NCI-H748 (cell line): ENCODE results near the gene STMND1.

Experiments
- DNase-seq: peaks from one replicate; lab custom pipeline; 2025; ENCODE audit not compliant: unreplicated experiment; lab: John Stamatoyannopoulos, UW

STMND1 gene

DNA sequence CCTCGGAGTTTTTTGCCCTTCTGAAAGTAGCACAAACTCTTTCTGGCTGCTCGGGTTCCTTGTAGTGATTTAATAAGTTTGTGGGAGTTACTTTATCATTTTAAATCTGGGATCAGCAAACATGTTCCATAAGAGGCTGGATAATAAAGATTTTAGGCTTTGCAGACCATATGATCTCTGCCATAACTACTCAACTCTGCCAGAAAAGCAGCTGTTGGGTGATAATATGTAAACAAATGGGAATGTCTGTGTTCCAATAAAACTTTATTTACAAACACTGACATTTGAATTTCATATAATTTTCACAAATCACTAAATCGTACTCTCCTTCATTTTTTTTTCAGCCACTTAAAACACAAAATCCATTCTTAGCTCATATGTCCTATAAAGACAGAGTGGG, 3.9 kb upstream of the STMND1 start:
- DNase-seq = no peak

DNA sequence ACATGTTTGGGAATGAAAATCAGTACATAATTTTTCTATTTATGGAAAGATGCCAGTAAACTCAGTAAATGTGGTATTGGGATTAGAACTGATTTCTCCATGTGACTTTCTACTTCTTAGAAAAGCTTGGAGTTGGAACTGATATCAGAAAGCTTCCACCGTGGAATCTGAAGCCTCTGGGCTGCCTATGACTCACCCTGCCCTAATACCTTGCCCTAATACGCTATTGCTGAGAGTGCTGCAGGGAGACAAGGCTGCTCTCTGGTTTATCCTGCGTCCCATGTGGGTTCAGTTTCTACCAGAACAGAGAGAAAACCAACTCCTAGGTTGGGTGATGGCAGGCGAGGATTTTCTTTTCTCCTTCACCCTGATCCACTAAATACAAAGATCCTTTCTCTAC, 3.3 kb upstream of the STMND1 start:
- no peak for DNase-seq

DNA sequence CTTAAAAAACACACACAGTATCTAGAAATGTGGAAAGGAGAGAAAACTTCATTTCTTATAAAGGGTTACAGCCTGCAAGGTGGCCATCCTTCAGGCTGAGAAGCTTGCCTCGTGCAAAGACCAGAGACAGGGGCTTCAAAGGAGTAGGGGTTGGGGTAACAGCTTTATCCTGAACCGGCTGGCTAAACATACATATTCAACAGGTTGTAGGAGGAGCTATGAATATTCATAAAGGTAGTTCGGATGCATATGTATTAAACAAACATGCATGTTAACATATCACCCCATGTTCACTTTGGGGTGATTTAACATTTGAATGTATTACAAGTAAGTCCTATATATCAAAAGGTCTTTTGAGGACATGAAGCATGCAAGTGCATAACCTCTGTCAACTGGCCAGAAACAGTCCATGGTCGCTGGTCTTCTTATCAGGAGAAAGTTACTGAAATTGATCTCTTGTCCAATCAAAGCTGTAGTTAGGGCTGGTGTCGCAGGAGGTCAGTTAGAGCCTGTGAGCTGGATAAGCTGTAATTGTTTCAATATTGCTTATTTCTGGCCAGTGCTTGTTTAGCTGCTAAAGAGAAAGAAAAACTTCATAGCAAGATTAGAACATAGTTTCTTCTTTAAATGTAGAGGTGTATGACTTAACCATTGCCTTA, 2.3 kb upstream of the STMND1 start:
- DNase-seq = no peak

DNA sequence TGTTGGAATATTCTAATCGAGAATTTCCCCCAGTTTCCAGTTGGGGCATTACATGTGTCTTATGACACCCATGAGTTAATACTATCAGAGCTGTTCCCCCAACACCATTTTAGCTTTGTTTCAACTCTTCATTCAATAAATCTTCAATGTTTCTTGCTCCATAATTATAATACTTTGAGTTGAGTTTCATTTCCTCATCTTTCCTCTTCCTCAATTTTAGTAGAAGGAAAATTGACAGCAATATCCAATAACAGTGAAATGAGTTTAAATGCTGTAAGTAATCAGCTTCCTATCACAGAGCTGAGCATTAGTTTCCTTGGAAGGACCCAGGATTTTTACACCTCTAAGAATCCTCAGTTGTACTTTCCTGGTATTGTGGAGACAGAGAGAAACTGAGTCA, 1.0 kb upstream of the STMND1 start:
- no peak for DNase-seq

DNA sequence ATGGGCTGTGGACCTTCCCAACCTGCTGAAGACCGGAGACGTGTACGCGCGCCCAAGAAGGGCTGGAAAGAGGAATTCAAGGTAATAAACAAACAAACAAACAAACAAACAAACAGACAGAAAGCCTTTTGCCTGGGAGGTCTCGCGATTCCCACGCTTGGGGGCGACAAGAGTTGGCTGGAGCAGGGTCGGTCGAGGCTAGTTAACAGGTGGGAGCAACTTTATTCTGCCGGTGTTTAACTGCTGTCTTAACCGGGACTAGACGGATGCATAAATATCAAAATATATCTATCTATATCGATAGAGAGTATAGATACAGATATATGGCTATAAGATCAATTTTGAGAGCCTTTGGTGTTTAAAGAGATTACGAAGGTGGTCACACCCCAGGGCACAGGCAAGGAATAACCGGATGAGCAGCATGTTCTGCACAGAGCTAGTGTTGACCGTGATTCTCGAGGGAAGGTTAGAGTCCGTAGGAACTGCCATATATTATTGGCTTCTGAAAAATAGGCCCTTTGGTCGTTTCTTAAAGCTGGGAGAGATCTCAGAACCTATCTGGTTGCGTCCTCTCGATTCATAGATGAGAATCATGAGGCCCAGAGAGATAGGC, 514 bp downstream of the STMND1 start:
- peak; percentile 52 for DNase-seq

DNA sequence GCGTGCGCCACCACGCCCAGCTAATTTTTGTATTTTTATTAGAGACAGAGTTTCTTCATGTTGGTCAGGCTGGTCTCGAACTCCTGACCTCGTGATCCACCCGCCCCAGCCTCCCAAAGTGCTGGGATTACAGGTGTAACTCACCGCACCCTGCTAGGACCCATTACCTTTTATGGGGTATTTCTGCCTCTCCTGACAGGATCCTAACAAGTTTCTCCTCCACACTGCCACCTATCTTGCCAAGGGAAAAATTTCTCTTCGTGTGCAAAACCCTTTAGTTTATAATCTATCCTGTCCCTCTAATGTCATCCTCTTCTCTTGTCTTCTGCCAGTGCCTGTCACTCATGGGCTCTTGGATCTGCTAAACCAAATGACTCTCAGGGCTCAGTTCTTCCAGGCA, 1.9 kb downstream of the STMND1 start:
- peak; percentile 32 for DNase-seq

DNA sequence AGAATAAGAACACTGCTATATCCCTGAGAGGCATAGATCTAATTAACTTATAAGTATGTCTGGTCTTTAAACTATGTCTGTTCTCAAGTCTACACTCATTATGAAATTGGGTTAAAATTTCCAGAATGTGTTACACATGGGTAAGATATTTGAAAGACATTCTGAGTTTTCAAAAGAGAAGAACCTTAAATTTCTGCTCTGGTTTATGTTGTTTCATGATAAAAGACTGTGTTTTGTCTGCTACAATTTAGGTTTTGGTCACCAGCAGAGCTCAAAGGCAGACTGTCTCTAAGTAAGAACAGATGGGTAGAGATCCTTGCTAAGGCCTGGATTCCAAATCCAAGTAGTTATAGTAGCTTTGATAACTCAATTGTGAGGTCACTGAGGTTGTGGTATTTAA, 6.0 kb downstream of the STMND1 start:
- DNase-seq = no peak

DNA sequence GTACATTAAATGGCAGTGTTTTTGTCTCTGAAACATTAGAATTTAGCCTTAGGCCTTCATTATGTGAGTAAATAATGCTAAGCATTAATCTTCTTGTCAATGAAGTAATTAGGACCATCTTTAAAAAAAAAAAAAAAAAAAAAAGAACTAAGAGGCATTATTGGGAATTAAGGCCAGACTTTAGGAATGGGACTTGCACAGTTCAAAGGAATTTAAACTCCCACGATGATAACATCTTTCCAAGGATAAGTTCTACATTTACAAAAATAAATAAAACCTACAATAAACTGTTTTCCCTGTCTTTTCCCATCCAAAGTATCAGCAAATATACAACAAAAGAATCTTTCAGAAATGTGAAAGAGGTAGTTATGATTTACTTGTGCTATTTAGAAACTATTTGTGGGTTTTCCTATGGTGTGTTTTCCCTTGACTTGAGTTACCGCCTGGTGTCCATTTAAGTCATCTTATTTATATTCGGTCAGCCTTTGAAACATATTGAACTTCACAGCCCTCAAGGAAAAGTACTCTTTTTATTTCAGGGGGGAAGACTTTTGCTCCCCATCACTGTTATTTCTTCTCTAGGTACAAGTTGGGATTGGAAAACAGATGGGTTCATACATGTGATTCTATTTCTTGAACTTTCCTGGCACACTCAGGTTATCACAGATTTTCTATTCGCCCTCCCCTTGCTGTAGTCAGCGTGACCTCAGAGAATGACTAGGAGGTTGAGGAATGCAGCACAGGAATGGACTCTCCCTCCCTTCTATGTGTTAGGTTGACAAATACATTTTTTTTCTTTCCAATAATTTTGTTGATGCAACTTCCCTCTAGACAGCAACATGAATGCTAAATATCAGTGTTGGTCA, 13.6 kb downstream of the STMND1 start:
- no peak for DNase-seq

DNA sequence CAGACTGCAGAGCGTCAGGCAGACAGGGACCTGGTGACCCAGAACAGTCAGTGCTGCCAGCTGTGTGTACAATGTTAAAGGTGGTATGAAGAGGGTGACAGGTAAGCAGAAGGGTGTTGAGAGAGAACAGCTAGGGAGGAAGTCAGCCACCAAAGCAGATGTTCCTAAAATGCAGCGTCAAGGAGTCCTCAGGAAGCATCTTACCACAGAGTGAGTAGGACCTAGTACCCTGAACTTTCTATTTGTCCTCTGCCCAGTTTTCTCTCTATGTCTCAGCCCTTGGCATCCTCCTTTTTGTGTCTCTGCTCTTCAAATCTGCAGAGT, 14.2 kb downstream of the STMND1 start:
- DNase-seq = no peak

DNA sequence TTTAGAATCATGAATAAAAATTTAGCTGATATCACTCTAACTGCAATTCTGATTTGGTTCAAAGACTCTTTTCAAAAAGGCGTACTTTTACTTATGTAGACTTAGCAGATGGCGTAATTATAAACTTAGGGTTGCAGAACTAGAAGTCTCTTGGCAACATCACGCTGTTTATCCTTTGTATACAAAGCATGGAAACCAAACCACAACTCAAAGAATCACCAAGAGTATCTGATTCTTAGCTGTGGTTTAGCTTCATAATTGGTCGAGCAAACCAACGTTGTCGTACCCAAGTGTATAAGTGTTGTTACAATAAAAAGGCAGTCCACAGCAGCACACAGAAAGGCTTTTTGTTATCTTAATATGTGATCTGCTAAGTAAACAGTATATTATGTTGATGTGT, 18.2 kb downstream of the STMND1 start:
- DNase-seq = no peak

DNA sequence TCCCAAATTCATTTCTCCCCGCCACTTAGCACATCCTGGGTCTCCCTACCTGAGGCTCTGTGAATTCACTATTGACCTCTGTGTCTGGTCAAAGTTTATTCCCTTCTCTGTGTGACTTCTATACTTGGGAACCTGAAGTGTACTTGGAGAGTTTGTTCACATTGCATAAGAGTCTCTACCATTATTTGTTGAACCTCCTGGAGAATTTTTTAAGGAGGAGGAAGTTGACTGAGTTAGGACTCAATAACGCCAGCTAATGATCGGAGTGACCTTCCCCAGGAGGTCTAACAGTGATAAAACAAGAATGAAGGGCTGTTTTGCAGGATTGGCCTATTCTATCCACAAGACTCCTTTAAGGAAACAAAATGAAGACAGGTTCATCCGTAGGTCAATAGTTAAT, 23.6 kb downstream of the STMND1 start:
- no peak for DNase-seq

DNA sequence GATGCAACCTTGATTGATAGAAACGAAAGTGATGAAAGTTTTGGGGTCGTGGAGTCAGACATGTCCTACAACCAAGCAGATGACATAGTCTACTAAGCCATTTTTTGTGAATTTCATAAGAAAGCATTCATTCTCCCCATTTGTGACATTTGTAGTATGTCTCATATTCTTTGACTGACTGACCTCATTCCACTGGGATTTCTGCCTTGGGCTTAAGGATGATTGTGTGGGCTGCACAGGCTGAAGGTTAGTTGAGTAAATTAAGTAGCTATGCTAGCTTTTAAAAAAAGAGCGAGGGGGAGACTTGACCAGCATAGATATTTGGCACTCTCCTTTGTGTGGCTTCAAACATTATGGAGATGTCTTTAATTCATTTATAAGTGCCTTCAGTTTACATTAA, 28.9 kb downstream of the STMND1 start:
- no peak for DNase-seq

DNA sequence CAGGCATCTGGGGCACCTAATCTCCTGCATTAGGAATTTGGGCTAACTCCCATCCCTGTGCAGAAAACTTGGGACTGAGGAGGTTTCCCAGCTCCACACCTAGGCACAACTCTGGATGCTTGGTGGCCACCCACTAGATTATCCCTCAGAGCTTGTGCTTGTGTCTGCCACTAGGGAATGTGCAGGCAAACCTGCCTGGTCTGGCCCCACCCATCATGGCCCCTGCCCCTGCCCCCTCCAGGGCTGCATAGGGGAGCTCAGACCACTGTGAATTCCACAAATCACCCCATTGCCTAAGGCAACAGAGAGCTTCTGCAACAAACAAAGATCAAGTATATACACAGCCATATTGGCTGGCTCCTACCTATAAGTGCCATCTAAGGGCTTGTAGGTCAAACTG, 31.1 kb downstream of the STMND1 start:
- DNase-seq = no peak

DNA sequence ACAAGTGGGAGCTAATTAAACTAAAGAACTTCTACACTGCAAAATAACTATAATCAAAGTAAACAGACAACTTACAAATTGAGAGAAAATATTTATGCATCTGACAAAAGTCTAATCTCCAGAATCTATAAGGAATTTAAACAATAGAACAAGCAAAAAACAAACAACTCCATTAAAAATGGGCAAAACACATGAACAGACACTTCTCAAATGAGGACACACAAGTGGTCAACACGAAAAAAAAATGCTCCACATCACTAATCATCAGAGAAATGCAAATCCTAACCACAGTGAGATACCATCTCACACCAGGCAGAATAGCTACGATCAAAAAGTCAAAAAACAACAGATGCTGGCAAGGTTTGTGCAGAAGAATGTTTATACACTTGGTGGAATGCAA, 36.2 kb downstream of the STMND1 start:
- DNase-seq = no peak

DNA sequence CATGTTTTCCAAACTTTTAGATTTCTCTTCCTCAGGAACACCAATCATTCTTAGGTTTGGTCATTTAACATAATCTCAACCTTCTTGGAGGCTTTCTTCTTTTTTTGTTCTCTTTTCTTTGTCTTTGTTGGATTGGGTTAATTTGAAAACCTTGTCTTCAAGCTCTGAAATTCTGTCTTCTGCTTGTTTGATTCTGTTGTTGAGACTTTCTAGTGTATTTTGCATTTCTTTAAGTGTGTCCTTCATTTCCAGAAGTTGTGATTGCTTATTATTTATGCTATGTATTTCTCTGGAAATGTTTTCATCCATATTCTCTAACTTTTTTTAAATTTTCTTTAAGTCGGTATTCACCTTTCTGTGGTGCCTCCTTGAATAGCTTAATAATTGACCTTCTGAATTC, 42.2 kb downstream of the STMND1 start:
- DNase-seq = no peak

DNA sequence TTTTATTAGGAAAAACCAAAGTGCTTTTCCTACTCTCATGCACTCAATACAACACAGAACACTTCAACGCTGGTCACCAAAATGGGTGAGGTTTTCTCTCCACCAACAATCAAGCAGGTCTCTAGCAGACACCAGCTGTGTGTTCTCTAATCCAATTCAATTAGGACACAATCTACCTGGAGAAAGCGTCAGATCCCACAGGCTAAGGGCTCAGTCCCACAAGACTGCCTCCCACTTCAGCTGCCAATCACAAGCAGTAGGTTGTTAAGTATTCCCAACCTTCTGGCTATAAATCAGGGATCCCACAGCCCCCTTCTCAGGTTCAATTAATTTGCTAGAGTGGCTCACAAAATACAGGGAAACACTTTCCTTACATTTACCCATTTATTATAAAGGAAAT, 47.7 kb downstream of the STMND1 start:
- no peak for DNase-seq

DNA sequence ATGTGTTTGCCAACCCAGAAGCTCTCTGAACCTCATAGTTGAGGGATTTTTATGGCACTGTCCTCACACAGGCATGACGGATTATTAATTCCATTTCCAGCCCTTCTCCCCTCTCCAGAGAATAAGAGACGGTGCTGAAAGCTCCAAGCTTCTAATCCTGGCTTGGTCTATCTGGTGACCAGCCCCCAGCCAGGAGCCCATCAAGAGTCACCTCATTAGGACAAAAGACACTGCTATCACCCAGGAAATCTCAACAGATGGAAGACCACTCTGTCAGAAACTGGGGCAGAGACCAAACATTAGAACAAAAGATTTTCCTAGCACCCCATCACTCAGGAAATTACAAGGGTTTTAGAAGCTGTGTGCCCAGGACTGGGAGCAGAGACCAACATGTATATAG, 48.2 kb downstream of the STMND1 start:
- DNase-seq = no peak

DNA sequence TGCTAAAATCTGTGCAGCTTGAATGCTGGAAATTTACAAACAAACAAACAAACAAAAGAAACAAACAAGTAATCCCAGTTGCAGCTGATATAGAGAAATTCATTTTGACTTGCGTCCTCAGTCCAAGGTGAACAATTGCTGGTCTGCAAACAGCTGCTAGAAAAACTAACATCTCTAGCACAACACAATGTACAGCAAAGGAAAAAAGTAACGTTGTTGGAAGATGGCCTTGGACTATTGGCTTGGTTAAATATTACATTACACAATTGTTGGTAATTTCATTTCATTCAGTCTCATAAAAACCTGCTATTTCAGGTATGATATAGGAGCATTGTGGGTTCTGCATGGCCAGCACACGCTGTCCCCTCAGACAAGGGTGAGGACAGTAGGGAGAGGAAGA, 50.0 kb downstream of the STMND1 start:
- no peak for DNase-seq

DNA sequence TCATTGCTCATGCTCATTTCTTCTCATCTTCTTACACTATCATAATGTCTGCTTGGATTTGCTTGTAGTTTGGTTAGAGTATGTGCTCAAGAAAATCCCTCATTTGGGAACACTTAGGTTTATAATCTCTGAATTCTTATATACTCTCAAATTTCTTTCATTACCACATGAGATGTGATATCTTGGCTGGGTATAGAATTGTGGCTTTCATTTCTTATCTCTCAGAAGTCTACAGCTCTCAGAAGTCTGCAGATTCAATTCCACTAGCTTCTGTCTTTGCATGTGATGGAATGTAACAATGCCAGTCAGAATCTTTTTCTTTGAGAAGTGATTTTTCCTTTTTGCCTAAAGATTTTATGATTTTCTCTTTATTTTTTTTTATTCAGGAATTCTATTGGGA, 50.9 kb downstream of the STMND1 start:
- no peak for DNase-seq

DNA sequence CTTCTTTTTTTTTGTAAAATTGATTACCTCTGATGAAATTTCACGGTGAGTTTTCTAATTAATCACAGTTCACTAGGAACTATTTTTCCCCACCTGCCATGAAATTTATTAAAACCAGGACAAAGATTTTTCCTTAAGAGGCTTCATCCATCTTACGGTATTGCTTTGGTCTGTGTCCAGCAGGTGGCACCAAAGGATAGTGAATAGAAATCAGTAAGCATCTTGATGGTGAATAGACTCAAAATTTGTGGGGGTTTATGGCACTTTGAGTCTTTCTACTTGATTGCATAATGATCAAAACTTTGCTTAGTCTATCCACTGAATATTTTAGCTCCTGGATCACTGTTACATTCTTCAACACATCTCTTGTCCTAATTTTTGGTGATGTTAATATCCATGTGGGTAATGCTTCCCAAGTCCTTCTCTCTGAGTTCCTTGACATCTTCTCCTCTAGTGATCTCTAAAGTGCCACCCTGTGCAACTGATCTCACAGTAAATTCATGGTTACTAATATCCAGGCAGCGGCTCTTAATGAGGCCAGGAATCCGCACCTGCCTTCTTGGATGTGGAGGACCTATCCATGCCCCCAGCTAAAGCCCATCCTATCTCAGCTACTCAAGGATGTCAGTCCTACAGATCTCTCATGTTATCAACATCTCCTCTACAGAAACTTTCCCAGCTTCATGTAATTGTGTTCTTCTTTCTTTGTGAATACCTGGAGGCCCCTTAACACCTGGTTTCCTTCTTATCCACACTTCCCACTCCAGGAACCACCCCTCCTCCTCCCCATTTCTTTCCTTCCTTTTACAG, 54.5 kb downstream of the STMND1 start:
- peak; percentile 80 for DNase-seq

DNA sequence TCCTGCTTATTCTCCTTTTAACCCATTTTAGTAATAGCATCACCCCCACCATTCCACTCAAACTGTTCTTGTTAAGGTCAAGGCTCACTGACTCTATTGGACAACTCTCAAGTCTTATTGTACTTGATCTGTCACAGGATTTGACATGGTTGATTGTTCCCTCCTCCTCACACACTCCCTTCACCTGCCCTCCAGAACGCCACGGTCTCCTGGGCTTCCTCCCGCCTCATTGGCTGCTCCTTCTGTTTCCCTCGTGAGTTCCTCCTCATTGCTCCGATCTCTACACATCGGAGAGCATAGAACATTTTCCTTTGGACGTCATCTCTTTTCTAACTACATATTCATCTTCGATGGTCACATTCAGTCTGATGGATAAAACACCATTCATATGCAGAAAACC, 55.1 kb downstream of the STMND1 start:
- DNase-seq = no peak

DNA sequence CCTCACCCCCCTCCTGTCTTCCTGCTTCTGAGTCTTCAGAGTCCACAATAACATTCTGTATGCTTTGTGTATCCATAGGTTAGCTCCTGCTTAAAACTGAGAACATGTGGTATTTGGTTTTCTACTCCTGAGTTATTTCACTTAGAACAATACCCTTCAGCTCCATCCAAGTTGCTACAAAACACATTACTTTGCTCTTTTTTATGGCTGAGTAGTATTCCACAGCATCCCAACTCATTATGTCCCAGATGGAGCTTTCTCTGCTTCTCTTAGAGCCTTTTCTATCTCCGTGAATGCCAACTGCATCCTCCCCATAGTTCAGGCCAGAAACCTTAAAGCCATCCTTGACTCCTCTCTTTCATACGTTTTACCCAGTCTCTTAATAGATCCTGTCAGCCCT, 55.8 kb downstream of the STMND1 start:
- no peak for DNase-seq
